OCI-LY1 (cell line): Measurements from ENCODE around the gene AMIGO3.

Source experiments
- H2AFZ ChIP-seq: fragments of 200-600 bp; sonication (generic), shearing (Covaris generic); 2 replicates; pipeline ENCODE4 v1.6.0; 2014; ENCODE audit warnings: antibody characterized with exemption, mild to moderate bottlenecking, low read length
- H3F3A ChIP-seq: fragments of 200-600 bp; sonication (generic), shearing (Covaris generic); 2 replicates; pipeline ENCODE4 v1.6.0; 2014; ENCODE audit warnings: mild to moderate bottlenecking, antibody characterized with exemption, low read length, moderate library complexity; ENCODE audit not compliant: insufficient read depth
- H3K27ac ChIP-seq: fragments of 200-600 bp; sonication (generic); 2 replicates; pipeline ENCODE4 v1.5.1; 2014; ENCODE audit warnings: low read length, mixed run types, mild to moderate bottlenecking, low read depth; ENCODE audit not compliant: poor library complexity, severe bottlenecking
- H3K27me3 ChIP-seq: fragments of 200-600 bp; sonication (generic); 2 replicates; pipeline ENCODE4 v1.6.0; 2014; ENCODE audit warnings: antibody characterized with exemption, mild to moderate bottlenecking, low read length, moderate library complexity; ENCODE audit not compliant: insufficient read depth
- H3K36me3 ChIP-seq: fragments of 200-600 bp; sonication (generic); 2 replicates; pipeline ENCODE4 v1.6.1; 2014; ENCODE audit warnings: mild to moderate bottlenecking, antibody characterized with exemption, low read length, moderate library complexity, mixed read lengths; ENCODE audit not compliant: insufficient read depth
- H3K4me1 ChIP-seq: fragments of 200-600 bp; sonication (generic); 2 replicates; pipeline ENCODE4 v1.5.1; 2014; ENCODE audit warnings: mild to moderate bottlenecking, low read length, moderate library complexity; ENCODE audit not compliant: insufficient read depth, severe bottlenecking
- H3K4me2 ChIP-seq: fragments of 200-600 bp; sonication (generic), shearing (Covaris generic); 2 replicates; pipeline ENCODE4 v1.6.1; 2014; ENCODE audit warnings: low read length
- H3K4me3 ChIP-seq: fragments of 200-600 bp; sonication (generic); 2 replicates; pipeline ENCODE4 v1.5.1; 2014; ENCODE audit warnings: low read length, low read depth, mild to moderate bottlenecking, mixed read lengths; ENCODE audit not compliant: poor library complexity, severe bottlenecking
- H3K79me2 ChIP-seq: fragments of 200-600 bp; shearing (Covaris generic); 2 replicates; pipeline ENCODE4 v1.6.1; 2016; ENCODE audit warnings: mixed run types, low read length, mixed read lengths; ENCODE audit not compliant: insufficient read depth
- H3K9ac ChIP-seq: fragments of 200-600 bp; sonication (generic), shearing (Covaris generic); 2 replicates; pipeline ENCODE4 v1.6.1; 2014; ENCODE audit warnings: mild to moderate bottlenecking, low read length, mixed read lengths
- H3K9me2 ChIP-seq: fragments of 200-600 bp; sonication (generic), shearing (Covaris generic); 2 replicates; pipeline ENCODE4 v1.6.1; 2014; ENCODE audit warnings: low read depth, mild to moderate bottlenecking, low read length, mixed read lengths
- H3K9me3 ChIP-seq: fragments of 200-600 bp; shearing (Covaris generic); 2 replicates; pipeline ENCODE4 v1.6.1; 2014; ENCODE audit warnings: low read length, mixed read lengths
- H4K20me1 ChIP-seq: fragments of 200-600 bp; sonication (generic), shearing (Covaris generic); 2 replicates; pipeline ENCODE4 v1.6.0; 2016; ENCODE audit warnings: mild to moderate bottlenecking, low read length; ENCODE audit not compliant: insufficient read depth
- CTCF ChIP-seq: fragments of 200-600 bp; sonication (generic), shearing (Covaris generic); IDR thresholded peaks from 2 replicates; pipeline ENCODE4 v1.5.1; 2017; ENCODE audit warnings: mild to moderate bottlenecking, antibody characterized with exemption, low read length, moderate library complexity, mixed read lengths
- EZH2 ChIP-seq: fragments of 200-600 bp; sonication (generic), shearing (Covaris generic); IDR thresholded peaks from 2 replicates; pipeline ENCODE4 v1.8.0; 2017; ENCODE audit warnings: borderline replicate concordance, mixed run types, mild to moderate bottlenecking, antibody characterized with exemption, low read length, moderate library complexity, mixed read lengths

Gene AMIGO3

DNA sequence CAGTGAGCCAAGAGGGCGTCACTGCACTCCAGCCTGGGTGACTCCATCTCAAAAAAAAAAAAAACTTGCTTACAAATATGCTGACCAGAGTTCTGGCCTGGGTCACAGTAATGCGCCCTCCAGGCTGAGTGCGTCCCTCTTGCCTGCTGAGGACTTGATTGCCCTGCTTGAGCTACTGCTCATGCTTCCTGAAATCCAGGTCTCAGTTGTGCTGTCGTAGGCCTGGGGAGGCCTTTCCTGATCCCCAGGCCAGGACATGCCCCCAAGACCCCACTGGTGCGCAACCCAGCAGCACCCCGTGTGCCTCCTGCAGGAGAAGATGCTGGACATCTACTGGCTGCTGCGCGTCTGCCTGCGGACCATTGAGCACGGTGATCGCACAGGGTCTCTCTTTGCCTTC is 7.3 kb downstream of the AMIGO3 start:
- Histone ChIP-seq H2AFZ (no peak overlapping the region), H3K27ac (no peak overlapping the region), H3K9me2 (no peaks in the 10 kb centered on the region), H3K36me3 (peaks cover 7% of the 10 kb centered on the region; the same call in 1 of the 2 replicates), H3K27me3 (no peaks in the 10 kb centered on the region), H3K4me3 (no peak overlapping the region), H3K4me1 (no peaks in the 10 kb centered on the region), H3F3A (no peaks in the 10 kb centered on the region), H3K79me2 (no peaks in the 10 kb centered on the region), H3K9me3 (no peaks in the 10 kb centered on the region), H3K4me2 (no peak overlapping the region), H4K20me1 (no peaks in the 10 kb centered on the region), H3K9ac (no peak overlapping the region)
- no peak for TF ChIP-seq EZH2
- no peak for TF ChIP-seq CTCF

GRCh38 chr3:49711489-49711888 is 8.0 kb downstream of the AMIGO3 start:
- H3K9me2 ChIP-seq, result no peaks in the 10 kb centered on the region
- H3K4me1 ChIP-seq, result no peaks in the 10 kb centered on the region
- no peak overlapping the region for H3K27ac ChIP-seq
- H3K36me3 ChIP-seq, result peaks cover 5% of the 10 kb centered on the region; the same call in 1 of the 2 replicates
- H3K4me2 ChIP-seq, result no peak overlapping the region
- no peak overlapping the region for H3K9ac ChIP-seq
- no peaks in the 10 kb centered on the region for H4K20me1 ChIP-seq
- H3K79me2 ChIP-seq, result no peaks in the 10 kb centered on the region
- no peaks in the 10 kb centered on the region for H3K27me3 ChIP-seq
- H3K9me3 ChIP-seq, result no peaks in the 10 kb centered on the region
- H2AFZ ChIP-seq, result no peak overlapping the region
- H3K4me3 ChIP-seq, result no peak overlapping the region
- TF ChIP-seq CTCF (no peak), EZH2 (no peak)
- H3F3A ChIP-seq, result no peaks in the 10 kb centered on the region

DNA sequence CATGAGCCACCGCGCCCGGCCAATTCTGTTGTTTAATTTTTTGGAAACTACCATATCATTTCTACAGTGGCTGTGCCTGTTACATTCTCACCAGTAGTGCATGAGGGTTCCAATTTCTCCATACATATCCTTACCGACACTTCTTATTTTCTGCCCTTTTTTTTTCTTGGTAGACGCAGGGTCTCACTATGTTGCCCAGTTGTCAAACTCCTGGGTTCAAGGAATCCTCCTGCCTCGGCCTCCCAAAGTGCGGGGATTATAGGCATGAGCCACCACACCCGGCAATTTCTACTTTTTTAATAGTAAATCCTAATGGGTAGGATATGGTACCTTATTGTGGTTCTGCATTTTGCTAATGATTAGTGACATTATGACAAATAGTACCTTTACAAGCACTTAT is 9.6 kb downstream of the AMIGO3 start:
- no peak overlapping the region for H3K27ac ChIP-seq
- H3K36me3 ChIP-seq, result peaks cover 17% of the 10 kb centered on the region; the same call in 1 of the 2 replicates
- no peaks in the 10 kb centered on the region for H3K9me3 ChIP-seq
- H3K9me2 ChIP-seq, result no peaks in the 10 kb centered on the region
- no peaks in the 10 kb centered on the region for H4K20me1 ChIP-seq
- no peak for TF ChIP-seq EZH2
- no peak for TF ChIP-seq CTCF
- no peak overlapping the region for H3K9ac ChIP-seq
- H2AFZ ChIP-seq, result no peak overlapping the region
- H3K4me3 ChIP-seq, result no peak overlapping the region
- H3K79me2 ChIP-seq, result no peaks in the 10 kb centered on the region
- H3K4me1 ChIP-seq, result no peaks in the 10 kb centered on the region
- no peak overlapping the region for H3K4me2 ChIP-seq
- no peaks in the 10 kb centered on the region for H3K27me3 ChIP-seq
- no peaks in the 10 kb centered on the region for H3F3A ChIP-seq
